Calu3 (cell line): Measurements from ENCODE around the gene PVALEF. TPM values are rescaled to one million over a fixed set of nuclear protein-coding genes. Genes with fewer than 3 reads are reported as not detected.

Source experiments
- BruUV-seq: library from RNA; stranded (reverse); fragments of 400-500 nt; replicated peaks from 2 replicates; lab custom pipeline; 2021; lab: Mats Ljungman, UMichigan
- CTCF ChIA-PET: fragments of 300-600 bp; sonication (Branson Sonifier 250); formaldehyde crosslinking; loops from one replicate; lab custom pipeline; 2022; ENCODE audit warnings: antibody characterized with exemption; lab: Charles Lee
- DNase-seq: peaks from one replicate; pipeline ENCODE4 v3.0.0; 2022
- H3K27ac Mint-ChIP-seq: one replicate; pipeline ENCODE4 v1.8.0; 2022; ENCODE audit warnings: mixed read lengths; ENCODE audit not compliant: unreplicated experiment
- H3K27me3 Mint-ChIP-seq: one replicate; pipeline ENCODE4 v1.8.0; 2022; ENCODE audit warnings: mixed read lengths; ENCODE audit not compliant: unreplicated experiment
- H3K36me3 Mint-ChIP-seq: one replicate; pipeline ENCODE4 v1.8.0; 2022; ENCODE audit warnings: mild to moderate bottlenecking, moderate library complexity, mixed read lengths; ENCODE audit not compliant: insufficient read depth, unreplicated experiment
- H3K4me1 Mint-ChIP-seq: one replicate; pipeline ENCODE4 v1.8.0; 2022; ENCODE audit warnings: mild to moderate bottlenecking, low read depth, mixed read lengths; ENCODE audit not compliant: unreplicated experiment
- H3K4me3 Mint-ChIP-seq: one replicate; pipeline ENCODE4 v1.8.0; 2022; ENCODE audit warnings: mild to moderate bottlenecking, low read depth, moderate library complexity, mixed read lengths; ENCODE audit not compliant: unreplicated experiment
- H3K9me3 Mint-ChIP-seq: one replicate; pipeline ENCODE4 v1.8.0; 2022; ENCODE audit warnings: low read depth, mixed read lengths; ENCODE audit not compliant: unreplicated experiment
- CTCF ChIP-seq: fragments of 200-600 bp; IDR thresholded peaks from one replicate; pipeline ENCODE4 v1.8.0; 2022; ENCODE audit warnings: antibody characterized with exemption; ENCODE audit not compliant: unreplicated experiment
- intact Hi-C: fragments of 100-400 bp; cut with micrococcal nuclease; formaldehyde crosslinking; loops from one replicate; pipeline ENCODE4 v1.10.0; 2022; ENCODE audit not compliant: unreplicated experiment
- total RNA-seq: library from RNA; stranded (reverse); gene quantifications from 2 replicates; pipeline ENCODE4 v1.2.3, GENCODE V29; 2022

The PVALEF gene
- total RNA-seq, 1 experiment from 2014 or later: not detected

GRCh38 chr17:81147701-81148100 is 17.6 kb upstream of the PVALEF start:
- no peak for DNase-seq
- Mint-ChIP-seq H3K36me3 (no peaks in the 10 kb centered on the region), H3K27ac (no peak overlapping the region), H3K4me1 (no peaks in the 10 kb centered on the region), H3K9me3 (no peaks in the 10 kb centered on the region), H3K4me3 (no peak overlapping the region), H3K27me3 (peaks cover 72% of the 10 kb centered on the region)
- CTCF ChIA-PET: interaction anchor here (0.6 to 0.7 kb wide), 3 partner anchors 16 to 278 kb away, joined by 5 to 8 read pairs (median 6); no protein-coding TSS in a partner anchor
- intact Hi-C loops: no loop called here
- no peak for TF ChIP-seq CTCF
- no TSS peak for BruUV-seq

- no peak for TF ChIP-seq CTCF
- Mint-ChIP-seq H3K4me1 (no peaks in the 10 kb centered on the region), H3K9me3 (no peaks in the 10 kb centered on the region), H3K27me3 (peaks cover 79% of the 10 kb centered on the region), H3K27ac (no peak overlapping the region), H3K4me3 (no peak overlapping the region), H3K36me3 (no peaks in the 10 kb centered on the region)
- CTCF ChIA-PET: interaction anchor here (0.6 kb wide), 2 partner anchors 26 to 279 kb away, joined by 5 to 6 read pairs; no protein-coding TSS in a partner anchor
- intact Hi-C loops: no loop called here
- no peak for DNase-seq
- BruUV-seq: no TSS peak
Observed at GRCh38 chr17:81148571-81148970, 16.7 kb upstream of the PVALEF start.

GRCh38 chr17:81148986-81149533 is 16.2 kb upstream of the PVALEF start:
- H3K9me3 Mint-ChIP-seq: no peaks in the 10 kb centered on the region
- H3K4me1 Mint-ChIP-seq: no peaks in the 10 kb centered on the region
- no peak overlapping the region for H3K4me3 Mint-ChIP-seq
- CTCF ChIA-PET: interaction anchor here (0.5 kb wide), 1 partner anchor 340 kb away, joined by 9 read pairs; no protein-coding TSS in a partner anchor
- H3K27me3 Mint-ChIP-seq: peaks cover 79% of the 10 kb centered on the region
- intact Hi-C loops: no loop called here
- BruUV-seq: no TSS peak
- H3K27ac Mint-ChIP-seq: no peak overlapping the region
- H3K36me3 Mint-ChIP-seq: no peaks in the 10 kb centered on the region
- DNase-seq: no peak
- TF ChIP-seq CTCF: no peak

- Mint-ChIP-seq H3K9me3 (no peaks in the 10 kb centered on the region), H3K27me3 (peaks cover 64% of the 10 kb centered on the region), H3K27ac (no peak overlapping the region), H3K4me3 (no peak overlapping the region), H3K36me3 (no peaks in the 10 kb centered on the region), H3K4me1 (no peaks in the 10 kb centered on the region)
- intact Hi-C loops: no loop called here
- CTCF ChIA-PET: no interaction called here
- TF ChIP-seq CTCF: no peak
- DNase-seq: no peak
- no TSS peak for BruUV-seq
Observed at GRCh38 chr17:81150377-81151077, 14.8 kb upstream of the PVALEF start.
